A204.1 (cell line): ENCODE data around the gene NTN5.

Source experiments
- FAIRE-seq: peaks from 2 replicates; lab custom pipeline; 2012; peaks lifted over from hg19 to GRCh38; lab: Jason Lieb, UNC

The NTN5 gene

DNA sequence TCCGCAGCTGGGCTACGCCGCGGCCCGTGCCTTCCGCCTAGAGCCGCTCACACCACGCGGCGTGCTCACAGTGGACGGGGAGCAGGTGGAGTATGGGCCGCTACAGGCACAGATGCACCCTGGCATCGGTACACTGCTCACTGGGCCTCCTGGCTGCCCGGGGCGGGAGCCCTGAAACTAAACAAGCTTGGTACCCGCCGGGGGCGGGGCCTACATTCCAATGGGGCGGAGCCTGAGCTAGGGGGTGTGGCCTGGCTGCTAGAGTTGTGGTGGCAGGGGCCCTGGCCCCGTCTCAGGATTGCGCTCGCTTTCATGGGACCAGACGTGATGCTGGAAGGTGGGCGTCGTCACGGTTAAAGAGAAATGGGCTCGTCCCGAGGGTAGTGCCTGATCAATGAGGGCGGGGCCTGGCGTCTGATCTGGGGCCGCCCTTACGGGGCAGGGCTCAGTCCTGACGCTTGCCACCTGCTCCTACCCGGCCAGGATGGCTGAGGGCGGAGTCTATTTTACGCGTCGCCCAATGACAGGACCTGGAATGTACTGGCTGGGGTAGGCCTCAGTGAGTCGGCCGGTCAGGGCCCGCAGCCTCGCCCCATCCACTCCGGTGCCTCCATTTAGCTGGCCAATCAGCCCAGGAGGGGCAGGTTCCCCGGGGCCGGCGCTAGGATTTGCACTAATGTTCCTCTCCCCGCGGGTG is 43.1 kb downstream of the NTN5 start:
- no peak for FAIRE-seq

DNA sequence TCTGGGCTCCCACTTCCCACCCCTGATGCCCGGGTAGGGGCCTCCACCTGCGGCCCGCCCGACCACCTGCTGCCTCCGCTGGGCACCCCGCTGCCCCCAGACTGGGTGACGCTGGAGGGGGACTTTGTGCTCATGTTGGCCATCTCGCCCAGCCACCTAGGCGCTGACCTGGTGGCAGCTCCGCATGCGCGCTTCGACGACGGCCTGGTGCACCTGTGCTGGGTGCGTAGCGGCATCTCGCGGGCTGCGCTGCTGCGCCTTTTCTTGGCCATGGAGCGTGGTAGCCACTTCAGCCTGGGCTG is 43.6 kb downstream of the NTN5 start:
- FAIRE-seq: no peak

DNA sequence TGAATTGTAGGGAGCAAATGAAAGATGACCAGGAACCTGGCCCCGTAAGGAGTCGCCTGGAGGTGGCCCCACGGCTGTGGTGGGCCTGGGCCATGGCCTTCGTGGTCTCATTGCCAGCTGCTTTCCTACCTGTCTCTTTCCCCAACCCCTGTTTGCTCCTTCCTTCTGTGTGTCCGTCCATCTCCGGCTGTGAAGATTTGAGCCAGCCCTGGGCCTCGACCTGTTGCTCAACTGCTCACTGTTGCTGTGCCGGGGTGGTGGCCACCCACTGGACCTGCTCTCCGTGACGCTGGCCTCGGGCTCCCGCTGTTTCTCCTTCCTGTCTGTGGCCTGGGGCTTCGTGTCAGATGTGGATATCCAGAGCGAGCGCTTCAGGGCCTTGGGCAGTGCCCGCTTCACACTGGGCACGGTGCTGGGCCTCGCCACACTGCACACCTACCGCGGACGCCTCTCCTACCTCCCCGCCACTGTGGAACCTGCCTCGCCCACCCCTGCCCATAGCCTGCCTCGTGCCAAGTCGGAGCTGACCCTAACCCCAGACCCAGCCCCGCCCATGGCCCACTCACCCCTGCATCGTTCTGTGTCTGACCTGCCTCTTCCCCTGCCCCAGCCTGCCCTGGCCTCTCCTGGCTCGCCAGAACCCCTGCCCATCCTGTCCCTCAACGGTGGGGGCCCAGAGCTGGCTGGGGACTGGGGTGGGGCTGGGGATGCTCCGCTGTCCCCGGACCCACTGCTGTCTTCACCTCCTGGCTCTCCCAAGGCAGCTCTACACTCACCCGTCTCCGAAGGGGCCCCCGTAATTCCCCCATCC is 44.1 kb downstream of the NTN5 start:
- FAIRE-seq: no peak

DNA sequence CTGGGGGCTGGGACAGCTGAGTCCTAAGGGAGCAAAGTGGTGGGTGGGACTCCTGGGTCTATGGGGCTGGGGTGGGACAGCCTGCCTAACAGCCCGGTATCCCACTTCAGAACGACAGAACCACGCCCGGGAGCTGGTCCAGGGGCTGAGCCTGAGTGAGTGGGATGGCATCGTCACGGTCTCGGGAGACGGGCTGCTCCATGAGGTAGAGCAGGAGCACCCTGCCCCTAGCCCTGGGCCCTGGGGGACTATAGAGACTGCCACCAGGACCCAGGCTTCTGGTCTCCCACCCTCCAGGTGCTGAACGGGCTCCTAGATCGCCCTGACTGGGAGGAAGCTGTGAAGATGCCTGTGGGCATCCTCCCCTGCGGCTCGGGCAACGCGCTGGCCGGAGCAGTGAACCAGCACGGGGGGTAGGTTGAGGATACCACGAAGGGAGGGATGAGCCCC is 44.9 kb downstream of the NTN5 start:
- FAIRE-seq: no peak

DNA sequence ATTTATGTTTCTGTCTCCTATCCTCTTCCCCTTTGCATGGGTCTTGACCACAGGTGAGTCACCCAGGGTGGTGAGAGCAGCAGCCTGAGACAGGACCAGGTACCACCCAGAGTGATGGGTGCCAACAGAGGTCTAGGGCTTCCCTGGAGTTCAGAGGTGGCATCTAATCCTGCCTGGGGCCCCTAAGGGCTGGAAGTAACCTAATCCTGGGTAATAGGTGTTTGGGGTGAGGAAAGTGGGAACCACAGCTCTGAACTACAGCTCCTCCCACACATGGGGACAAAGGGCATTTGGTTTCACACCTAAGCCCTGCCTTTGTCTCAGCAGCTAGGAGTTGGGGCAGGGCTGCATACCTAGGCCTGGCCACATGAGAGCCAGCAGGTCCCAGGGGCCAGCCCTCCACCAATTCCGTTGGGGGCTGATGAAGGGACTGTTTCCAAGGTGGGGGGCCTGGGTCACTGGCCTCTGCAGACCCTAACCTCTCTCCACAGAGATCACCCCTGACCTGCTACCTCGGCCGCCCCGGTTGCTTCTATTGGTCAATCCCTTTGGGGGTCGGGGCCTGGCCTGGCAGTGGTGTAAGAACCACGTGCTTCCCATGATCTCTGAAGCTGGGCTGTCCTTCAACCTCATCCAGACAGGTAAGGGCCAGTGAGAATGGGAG is 45.5 kb downstream of the NTN5 start:
- FAIRE-seq: no peak

DNA sequence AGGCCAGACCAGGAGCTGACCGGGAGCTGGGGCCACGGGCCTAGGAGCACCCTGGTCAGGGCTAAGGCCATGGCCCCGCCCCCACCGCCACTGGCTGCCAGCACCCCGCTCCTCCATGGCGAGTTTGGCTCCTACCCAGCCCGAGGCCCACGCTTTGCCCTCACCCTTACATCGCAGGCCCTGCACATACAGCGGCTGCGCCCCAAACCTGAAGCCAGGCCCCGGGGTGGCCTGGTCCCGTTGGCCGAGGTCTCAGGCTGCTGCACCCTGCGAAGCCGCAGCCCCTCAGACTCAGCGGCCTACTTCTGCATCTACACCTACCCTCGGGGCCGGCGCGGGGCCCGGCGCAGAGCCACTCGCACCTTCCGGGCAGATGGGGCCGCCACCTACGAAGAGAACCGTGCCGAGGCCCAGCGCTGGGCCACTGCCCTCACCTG is 46.9 kb downstream of the NTN5 start:
- FAIRE-seq: no peak

DNA sequence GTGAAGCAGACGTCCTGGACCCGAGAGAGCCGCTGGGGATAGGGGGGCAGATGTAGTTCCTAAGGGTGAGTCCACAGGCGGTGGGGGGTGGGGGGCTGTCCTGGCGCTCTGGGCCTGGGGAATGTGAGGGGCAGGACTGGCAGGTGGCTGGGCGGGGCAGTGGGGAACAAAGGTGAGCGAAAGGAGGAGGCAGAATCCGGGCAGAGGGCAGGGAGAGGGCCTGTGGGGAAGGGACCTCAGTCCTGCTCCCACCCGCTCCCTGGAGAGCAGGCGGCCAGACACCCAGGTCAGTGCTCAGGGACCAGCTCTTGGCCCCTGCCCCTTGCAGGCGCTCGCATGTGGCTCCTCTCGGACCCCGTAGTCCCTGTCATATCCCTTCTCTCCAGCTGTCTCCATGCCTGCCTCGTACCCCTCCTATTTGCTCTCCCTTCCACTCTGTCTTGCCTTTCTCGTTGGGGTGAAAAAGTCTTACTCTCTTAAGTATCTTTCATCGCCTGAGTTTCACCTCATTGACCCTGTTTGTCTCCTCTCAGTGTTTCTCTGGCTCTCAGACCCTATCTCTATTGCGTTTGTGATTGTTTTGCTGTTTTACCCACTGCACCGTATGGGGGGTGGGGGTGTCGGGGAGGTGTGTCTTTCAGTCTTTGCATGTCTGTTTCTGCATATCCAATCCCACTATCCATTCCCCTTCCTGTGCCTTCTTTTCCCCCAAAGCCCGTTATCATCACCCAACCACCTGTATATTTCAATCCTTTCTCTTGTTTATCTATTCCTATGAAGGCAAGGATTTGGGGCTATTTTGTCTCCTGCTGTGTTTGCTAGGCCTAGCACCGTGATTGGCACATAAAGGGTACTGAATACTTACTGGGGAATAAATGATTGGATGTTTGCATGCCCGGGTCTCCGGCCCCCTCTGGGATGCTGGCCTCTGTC is 47.8 kb downstream of the NTN5 start:
- FAIRE-seq: no peak

DNA sequence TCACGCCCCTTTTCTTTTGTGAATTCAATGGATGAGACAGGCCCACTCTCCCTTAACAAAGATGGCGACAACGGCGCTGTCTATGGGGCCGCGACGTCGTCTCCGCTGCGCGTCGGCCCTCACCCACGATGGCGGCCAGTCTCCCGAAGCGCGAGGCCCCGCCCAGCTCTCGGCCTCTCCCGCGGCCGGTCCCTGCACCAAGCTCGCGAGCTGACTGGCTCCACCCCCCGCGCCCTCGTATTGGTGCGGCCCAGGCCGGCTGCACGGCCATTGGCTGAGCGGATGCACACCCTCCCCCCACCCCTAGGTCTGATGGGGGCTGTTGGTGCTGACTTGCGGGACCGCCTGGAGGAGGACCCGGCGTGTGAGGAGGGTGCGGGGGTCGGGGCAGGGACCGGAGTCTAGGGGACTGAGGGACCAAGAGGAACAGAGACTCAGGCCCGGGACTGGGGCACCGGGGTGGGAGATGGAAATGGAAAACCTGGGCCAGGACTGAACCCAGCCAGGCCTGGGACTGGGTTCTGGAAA is 48.7 kb downstream of the NTN5 start:
- FAIRE-seq: peak; percentile 94

DNA sequence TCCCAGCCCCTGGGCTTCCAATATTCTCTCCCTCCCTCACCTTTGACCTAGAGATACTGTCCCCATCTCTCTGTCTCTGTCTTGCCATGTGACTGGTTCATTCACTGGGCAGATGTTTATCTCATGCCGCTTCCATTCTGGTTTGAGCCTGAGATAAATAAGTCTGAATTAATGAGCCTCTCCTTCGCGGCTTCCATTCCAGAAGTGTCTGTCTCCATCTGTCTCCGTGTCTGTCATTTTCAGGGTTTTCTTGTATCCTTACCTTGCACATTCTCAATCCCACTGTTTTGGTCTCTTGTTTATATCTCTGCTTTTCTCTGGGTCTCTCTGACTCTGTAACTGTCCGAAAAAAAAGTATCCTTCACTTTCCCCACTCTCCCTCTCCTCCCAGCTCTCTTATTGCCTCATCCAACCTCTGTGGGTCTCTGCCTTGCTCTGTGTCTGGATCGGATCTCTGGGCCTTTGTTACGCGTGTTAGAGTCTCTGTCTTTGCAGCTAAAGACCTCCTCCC is 49.2 kb downstream of the NTN5 start:
- no peak for FAIRE-seq

DNA sequence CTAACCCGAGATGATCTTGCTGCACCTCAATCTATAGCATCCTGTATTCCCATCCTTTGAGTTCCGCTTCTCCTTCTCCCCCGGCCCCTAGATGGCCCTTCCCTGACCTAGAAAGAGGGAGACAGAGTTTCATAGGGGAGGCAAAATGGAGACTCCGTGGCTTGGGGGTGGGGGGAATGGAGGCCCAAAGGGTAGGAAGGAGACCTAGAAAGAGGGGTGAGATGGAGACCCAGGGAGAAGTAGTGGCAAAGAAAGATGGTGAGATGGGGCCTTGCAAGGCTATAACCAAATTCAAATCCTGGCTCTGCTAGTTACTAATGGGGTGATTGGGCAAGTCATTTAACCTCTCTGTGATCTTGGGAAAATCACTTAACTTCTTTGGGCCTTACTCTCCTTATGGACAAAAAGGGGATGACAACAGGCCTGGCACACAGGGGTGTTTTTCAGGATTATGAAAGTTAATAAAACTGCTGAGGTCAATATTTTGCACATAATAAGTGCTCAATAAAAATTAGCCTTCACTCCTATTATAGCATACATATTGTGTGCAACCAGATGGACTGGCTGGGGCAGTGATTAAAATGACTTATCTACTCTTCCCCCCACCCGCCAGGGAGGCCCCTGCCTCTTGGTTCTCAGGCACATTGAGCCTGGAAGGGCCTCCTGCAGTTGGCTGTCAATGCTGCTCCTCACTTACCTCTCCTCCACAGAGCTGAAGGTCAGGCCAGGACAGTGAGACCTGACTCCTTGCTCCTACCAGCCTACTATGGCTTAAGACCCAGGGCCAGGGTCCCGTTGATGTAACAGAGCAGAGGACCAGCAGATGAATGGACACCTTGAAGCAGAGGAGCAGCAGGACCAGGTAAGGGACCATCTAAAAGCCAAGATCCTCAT is 52.9 kb downstream of the NTN5 start:
- no peak for FAIRE-seq

DNA sequence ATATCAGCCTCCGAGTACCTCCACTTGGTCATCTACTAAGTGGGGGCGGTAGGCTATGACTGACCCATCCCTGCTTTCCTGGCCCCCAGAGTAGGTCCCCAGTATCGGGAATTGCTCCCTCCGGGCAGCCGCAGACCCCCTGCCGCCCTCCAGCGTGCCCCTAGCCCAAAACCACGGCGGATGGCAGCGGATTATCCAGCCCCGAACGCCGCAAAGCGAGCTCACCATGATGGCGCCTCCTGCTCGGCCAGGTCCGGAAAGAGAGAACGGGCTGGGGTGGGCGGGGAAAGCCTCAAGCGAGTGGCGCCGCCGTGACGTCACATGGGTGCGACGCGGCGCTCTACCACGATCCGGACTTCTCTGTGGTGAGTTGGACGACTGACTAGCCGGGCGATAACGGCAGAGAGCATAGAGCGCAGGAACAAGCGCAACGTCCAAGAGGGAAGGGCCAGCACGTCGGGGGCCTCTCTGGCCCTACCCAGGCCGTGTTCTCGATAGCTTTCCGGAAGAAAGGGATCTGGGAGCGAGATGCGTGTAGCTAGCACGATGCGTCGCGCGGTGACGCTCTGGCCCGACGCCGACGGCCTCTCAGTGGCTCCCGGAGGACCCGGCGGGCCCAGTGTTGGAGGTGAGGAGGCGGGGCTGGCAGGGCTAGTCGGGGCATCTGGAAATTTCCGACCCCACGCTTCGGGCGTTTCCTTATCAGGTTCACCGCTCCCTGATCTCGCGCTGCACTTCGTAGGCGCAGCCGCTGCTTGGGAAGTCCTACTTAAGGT is 53.7 kb downstream of the NTN5 start, which contains the start of the genes RPL18 and SPHK2:
Gene RPL18, minus strand, starts transcription at position 263 of the 776 bp plus-strand sequence. Its CDS starts 35 bp downstream, at position 228.
Gene SPHK2, plus strand, starts transcription at position 591 of the 776 bp plus-strand sequence. CDS start 1,009 bp downstream, outside the sequence.
- peak; percentile 96 for FAIRE-seq

DNA sequence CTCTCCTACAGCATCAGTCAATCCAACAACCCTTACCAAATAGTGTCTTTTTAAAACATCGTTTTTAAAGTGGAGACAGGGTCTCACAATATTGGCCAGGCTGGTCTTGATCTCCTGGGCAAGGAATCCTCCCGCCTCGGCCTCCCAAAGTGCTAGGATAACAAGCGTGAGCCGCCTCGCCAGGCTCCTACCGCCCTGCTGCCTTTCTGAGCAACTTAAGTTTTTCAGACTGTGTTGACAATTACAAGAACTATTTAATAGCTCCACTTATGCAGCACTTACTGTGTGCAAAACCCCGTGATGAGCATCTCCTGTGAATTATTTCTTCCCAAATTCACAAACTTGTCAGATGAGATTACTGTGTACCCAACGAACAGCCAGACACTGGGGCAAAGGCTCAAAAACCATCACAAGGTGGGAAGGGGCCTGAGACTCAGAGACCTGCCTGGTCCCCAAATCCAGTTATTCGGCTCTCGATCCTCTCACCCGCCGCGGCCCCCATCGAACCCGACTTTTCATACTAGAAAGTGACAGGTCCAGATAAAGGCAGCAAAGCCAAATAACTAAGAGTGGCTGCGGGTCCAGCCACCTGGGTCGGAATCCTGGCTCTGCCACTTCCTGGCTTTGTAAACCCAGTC is 54.4 kb downstream of the NTN5 start:
- FAIRE-seq: no peak

DNA sequence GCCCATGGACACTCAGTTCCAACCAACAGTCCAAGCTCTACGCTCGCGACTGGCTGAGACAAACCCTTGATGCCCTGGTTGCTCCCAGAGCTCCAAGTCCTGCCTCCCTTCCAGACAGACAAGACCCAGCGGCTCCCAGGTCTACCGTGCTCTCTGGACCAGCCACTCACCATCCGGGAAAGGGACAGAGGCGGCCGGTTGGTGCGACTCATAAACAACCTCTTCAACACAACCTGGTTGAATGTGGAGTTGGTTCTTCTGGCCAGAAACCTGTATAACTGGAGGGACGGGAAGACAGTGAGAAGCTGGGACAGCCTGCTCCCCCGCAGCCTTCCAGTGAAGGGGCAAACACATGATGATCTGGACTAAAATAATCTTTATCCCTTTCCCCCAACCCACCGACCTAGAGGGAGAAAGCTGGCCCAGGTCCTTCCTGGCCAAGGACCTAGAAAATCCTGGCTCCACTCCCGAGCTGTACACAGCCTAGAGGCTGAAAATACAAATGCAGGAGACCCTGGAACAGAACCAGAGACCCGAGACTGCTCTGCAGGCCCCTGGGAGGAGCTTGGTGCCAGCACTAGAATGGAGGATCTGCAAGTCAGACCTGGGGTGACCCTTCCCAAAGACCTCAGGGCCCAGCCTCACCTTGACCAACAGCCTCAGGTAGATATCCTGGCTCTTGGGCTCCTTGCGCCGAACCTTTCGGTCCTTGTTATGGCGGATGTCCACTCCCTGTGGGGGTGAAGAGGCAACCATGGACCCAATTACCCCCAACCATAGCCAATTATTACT is 55.5 kb downstream of the NTN5 start:
- no peak for FAIRE-seq

DNA sequence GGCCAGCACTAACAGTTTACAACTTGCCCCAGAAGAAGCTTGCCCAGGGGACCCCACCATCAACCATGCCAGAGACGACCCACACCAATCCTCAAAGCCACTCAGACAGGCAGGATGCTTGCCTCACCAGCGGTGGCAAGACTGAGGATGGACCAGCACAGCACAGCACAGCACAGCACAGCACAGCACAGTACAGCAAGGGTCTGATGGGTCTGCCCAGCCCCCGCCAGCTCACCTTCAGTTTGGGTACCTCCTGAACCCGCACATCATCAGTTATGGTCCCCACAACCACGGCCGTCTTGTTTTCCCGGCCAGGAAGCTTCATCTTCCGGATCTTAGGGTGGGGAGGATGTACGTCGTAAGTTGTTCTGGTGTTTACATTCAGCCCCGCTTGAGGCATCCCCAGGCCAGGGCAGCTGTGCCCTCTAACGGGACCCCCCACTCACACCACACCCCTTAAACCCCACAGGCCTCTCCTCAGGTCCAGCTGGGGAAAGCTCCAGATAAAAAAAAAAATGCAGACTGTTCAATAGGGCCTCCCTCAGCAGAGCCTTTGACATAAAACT is 56.2 kb downstream of the NTN5 start:
- no peak for FAIRE-seq

DNA sequence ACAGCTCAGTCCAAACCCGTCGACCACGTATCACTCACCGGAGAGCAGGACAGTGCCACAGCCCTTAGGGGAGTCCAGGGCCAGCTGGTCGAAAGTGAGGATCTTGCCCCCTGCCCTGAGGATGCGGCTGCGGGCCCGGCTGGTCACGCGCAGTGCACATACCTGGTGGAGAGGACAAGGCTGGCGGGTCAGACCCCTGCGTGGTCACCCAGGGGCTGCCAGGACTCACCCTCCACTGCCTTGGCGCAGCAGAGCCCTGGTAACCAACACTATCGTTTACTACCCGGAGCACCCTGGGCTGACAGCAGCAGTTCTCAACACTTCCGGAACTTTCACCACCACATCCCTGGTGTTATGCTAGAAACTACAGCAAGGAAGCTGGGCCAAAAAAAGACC is 56.8 kb downstream of the NTN5 start:
- FAIRE-seq: no peak

DNA sequence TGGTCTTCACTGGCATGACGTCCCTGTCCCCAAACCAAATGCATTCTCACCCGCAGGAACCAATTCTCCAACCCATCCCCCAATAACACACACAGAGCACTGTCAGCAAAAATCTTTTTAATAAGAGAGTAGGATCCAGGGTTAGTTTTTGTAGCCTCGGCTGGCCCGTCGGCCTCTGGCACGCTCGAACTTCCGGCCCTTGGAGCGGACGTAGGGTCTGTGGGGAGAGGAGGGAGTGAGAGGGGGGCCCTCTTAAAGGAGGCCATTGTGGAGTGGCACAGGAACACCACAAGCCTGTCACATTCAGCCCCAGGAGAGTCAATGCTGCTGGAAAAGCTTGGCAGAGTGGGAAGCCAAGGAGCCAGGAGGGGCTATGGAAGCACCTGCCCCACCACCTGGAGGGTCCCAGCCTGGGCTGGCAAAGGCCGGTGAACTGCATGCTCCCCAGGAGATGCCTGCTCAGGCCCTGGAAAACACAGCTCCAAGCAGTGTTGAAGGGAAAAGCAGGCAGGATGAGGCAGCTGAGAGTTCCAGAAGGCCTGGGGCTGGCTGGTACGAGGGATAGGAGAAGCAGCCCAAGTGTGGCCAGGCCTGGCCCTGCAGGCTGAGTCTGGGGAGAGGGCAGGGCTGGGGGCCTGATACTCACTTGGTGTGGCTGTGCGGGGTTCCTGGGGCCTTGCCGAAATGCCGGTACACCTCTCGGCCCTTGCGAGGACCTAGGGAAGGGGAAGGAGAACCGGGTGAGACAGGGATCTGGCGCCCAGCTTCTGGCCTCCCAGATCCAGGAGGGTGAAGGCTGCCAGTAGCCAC is 57.4 kb downstream of the NTN5 start:
- FAIRE-seq: no peak
